ENCODE data around the gene MPRIP. TPM values are rescaled to one million over a fixed set of nuclear protein-coding genes. Genes with fewer than 3 reads are reported as not detected.

MPRIP gene
- total and polyA plus RNA-seq, 2 donors (not counting 3 experiments of a cell fraction or from before 2014, with no cell fraction given): 94.6 to 246 TPM

DNA sequence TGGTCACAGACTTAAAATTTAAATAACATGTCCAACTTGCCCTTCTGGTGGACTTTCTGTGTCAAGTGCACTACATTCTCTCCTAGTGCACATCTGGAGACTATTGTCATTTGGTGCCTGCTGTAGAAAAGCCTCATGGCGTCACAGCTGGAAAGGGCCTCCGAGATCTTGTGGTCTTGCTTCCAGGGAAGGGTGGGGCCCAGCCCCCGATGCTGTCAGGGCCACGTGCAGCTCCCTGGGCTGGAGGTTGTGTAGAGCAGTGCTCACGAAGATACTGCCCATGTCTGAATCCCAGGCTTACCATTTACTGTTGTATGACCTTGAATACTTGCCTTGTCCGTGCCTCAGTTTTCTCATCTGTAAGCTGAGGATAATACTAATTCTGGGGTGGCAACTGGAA, 6.8 kb upstream of the MPRIP start:
- H3K4me1 ChIP-seq (ENCODE audit: control insufficient read depth, extremely low read depth, insufficient read depth, low read length): peaks cover 21% of the 10 kb centered on the region
- no peak for DNase-seq (ENCODE audit: low read depth, low spot score)
- FAIRE-seq: no peak
- CTCF ChIA-PET: interaction anchor here (0.8 to 1.1 kb wide), 3 partner anchors 14 to 19 kb away, joined by 3 to 4 read pairs (median 3); no protein-coding TSS in a partner anchor
- intact Hi-C loops (cut with micrococcal nuclease): no loop called here
- no peak overlapping the region for H3K4me2 ChIP-seq (ENCODE audit: insufficient read depth, low read length)
- no peaks in the 10 kb centered on the region for H3K36me3 ChIP-seq (ENCODE audit: control insufficient read depth in 2 of 2, extremely low read depth in 1 of 2, insufficient read depth in 2 of 2, low read length in 2 of 2)
- BruUV-seq (replicated peaks): no TSS peak
- H3K27ac ChIP-seq (ENCODE audit: insufficient read depth, low read depth, low read length): no peak overlapping the region
- H4K20me1 ChIP-seq (replicated peaks; ENCODE audit: control insufficient read depth, extremely low read depth, insufficient read depth, low read length): no peaks in the 10 kb centered on the region
- no peak overlapping the region for H3K4me3 ChIP-seq (replicated peaks in 1 of 3; ENCODE audit: insufficient read depth in 1 of 3, low read depth in 1 of 3, low read length in 3 of 3)
- H3K27me3 ChIP-seq (ENCODE audit: control insufficient read depth in 2 of 2, insufficient read depth in 2 of 2, low read length in 2 of 2): no peaks in the 10 kb centered on the region
- no peak overlapping the region for H3K9ac ChIP-seq (replicated peaks; ENCODE audit: extremely low read depth, insufficient read depth, low read length)
- TF ChIP-seq POLR2A (IDR thresholded peaks at IDR 0.05; ENCODE audit: low read depth, low read length) (no peak), FOS (IDR thresholded peaks at IDR 0.05; ENCODE audit: borderline replicate concordance, insufficient read depth, low read length) (no peak), POLR2AphosphoS5 (IDR thresholded peaks at IDR 0.05; ENCODE audit: insufficient read depth, low read depth, low read length) (no peak), EZH2 (IDR thresholded peaks at IDR 0.05; ENCODE audit: borderline replicate concordance, low read depth, low read length, severe bottlenecking) (no peak), MYC (IDR thresholded peaks at IDR 0.05; ENCODE audit: low read depth, low read length) (no peak), JUN (IDR thresholded peaks at IDR 0.05; ENCODE audit: borderline replicate concordance, insufficient read depth, insufficient read length, low read depth) (no peak), GATA2 (IDR thresholded peaks at IDR 0.05; ENCODE audit: insufficient read depth, insufficient read length, low read depth, low read length) (no peak)
- TF ChIP-seq, protein P1, sequence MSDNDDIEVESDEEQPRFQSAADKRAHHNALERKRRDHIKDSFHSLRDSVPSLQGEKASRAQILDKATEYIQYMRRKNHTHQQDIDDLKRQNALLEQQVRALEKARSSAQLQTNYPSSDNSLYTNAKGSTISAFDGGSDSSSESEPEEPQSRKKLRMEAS (IDR thresholded peaks at IDR 0.05; ENCODE audit: insufficient read depth, insufficient read length): no peak
- TF ChIP-seq, protein P2, sequence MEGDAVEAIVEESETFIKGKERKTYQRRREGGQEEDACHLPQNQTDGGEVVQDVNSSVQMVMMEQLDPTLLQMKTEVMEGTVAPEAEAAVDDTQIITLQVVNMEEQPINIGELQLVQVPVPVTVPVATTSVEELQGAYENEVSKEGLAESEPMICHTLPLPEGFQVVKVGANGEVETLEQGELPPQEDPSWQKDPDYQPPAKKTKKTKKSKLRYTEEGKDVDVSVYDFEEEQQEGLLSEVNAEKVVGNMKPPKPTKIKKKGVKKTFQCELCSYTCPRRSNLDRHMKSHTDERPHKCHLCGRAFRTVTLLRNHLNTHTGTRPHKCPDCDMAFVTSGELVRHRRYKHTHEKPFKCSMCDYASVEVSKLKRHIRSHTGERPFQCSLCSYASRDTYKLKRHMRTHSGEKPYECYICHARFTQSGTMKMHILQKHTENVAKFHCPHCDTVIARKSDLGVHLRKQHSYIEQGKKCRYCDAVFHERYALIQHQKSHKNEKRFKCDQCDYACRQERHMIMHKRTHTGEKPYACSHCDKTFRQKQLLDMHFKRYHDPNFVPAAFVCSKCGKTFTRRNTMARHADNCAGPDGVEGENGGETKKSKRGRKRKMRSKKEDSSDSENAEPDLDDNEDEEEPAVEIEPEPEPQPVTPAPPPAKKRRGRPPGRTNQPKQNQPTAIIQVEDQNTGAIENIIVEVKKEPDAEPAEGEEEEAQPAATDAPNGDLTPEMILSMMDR (IDR thresholded peaks at IDR 0.05; ENCODE audit: extremely low read depth in 1 of 2, insufficient read depth in 1 of 2, low read depth in 1 of 2, low read length in 2 of 2): no peak
- H3K9me1 ChIP-seq (replicated peaks; ENCODE audit: control insufficient read depth, extremely low read depth, insufficient read depth, low read length): no peaks in the 10 kb centered on the region
- H3K9me3 ChIP-seq (replicated peaks; ENCODE audit: control insufficient read depth, insufficient read depth, low read length): no peaks in the 10 kb centered on the region
- H3K79me2 ChIP-seq (ENCODE audit: control insufficient read depth, insufficient read depth, low read length): no peaks in the 10 kb centered on the region
- dilution Hi-C loops (cut with MboI; ENCODE audit: extremely low pct_ligation_motif_present, low sequenced_read_pairs): no loop called here
- POLR2A ChIA-PET: no interaction called here
- no peak overlapping the region for H2AFZ ChIP-seq (ENCODE audit: low read depth, low read length)

All from endothelial cell of umbilical vein (primary cell).